Activated CD4-positive, CD25-positive, alpha-beta regulatory T cell treated with anti-CD3 and anti-CD28 coated beads, Interleukin-2, amount 50 U/mL, for 72 hours (primary cell): Measurements from ENCODE around the gene RAF1.
"Not testable (repeated sequence)": the region's sequence is repeated elsewhere in the genome, so short reads cannot be mapped to it uniquely, and the experiment has no call there.

Source experiments
- DNase-seq: peaks from one replicate; pipeline ENCODE4 v3.0.0; 2021

The RAF1 gene

GRCh38 chr3:12663936-12664908 is at the start of gene RAF1:
TSS of gene RAF1 (minus strand) at chr3:12664117. CDS start at chr3:12618721, 45,396 bp downstream.
- DNase-seq: peak; percentile 98

DNA sequence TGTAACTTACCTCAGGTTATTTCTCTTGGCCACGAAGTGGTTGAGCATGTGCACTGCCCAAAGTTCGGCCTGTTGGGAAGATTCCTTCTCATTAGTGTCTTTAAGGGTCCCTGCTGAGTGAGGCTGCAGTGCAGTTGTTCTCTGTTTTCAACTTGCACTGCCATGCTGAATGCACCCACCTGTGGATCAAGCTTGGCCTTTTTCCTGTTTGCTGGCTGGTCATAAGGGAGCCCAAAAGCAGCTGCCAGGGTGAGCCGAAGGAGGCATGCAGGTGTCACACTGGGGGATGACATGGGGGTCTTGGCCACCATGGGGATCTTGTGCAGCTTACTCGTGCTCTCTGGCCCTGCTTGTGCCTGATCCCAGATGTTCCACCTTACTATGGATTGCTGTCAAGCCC is 46.1 kb upstream of the RAF1 start:
- DNase-seq: no peak

GRCh38 chr3:12709334-12709733 is 45.4 kb upstream of the RAF1 start:
- DNase-seq: no peak

DNA sequence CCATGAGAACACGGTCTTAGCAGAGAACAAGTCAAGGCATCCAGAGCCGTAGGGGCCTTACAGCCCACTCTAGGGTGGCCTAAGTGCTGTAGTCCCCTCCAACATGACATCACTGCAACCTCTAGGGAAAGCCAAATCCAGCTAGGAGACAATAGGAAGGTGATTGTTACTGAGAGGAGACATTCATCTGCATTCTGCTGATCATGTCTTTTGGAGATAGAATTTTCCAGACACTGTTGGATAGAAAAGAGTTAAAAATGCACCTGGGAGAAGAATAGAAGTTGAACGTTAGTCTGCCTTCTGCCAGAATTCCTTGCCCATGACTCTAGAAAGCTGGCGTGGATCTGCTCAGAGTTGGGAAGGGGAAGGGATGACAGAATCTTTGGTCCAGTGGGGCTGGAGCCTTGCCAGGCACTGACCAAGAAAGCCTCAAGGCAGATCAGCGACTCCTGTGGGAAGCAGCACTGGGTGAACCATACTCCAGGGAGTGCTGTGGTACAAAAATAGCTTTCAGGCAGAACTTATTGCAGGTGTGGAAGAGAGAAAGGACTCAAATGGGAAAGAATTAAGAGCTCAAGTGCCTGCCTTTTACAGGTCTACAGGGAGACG is 44.8 kb upstream of the RAF1 start:
- no peak for DNase-seq

GRCh38 chr3:12707449-12707848 is 43.5 kb upstream of the RAF1 start:
- DNase-seq: no peak

- peak; percentile 39 for DNase-seq
Observed at GRCh38 chr3:12706504-12707253, 42.8 kb upstream of the RAF1 start.

GRCh38 chr3:12705981-12706380 is 42.1 kb upstream of the RAF1 start:
- no peak for DNase-seq

GRCh38 chr3:12705374-12705926 is 41.5 kb upstream of the RAF1 start:
- DNase-seq: no peak

- no peak for DNase-seq
Observed at GRCh38 chr3:12702501-12702900, 38.6 kb upstream of the RAF1 start.

GRCh38 chr3:12701601-12702000 is 37.7 kb upstream of the RAF1 start:
- DNase-seq: not testable (repeated sequence)

GRCh38 chr3:12700800-12701199 is 36.9 kb upstream of the RAF1 start:
- DNase-seq: no peak

GRCh38 chr3:12695916-12696315 is 32.0 kb upstream of the RAF1 start:
- no peak for DNase-seq

DNA sequence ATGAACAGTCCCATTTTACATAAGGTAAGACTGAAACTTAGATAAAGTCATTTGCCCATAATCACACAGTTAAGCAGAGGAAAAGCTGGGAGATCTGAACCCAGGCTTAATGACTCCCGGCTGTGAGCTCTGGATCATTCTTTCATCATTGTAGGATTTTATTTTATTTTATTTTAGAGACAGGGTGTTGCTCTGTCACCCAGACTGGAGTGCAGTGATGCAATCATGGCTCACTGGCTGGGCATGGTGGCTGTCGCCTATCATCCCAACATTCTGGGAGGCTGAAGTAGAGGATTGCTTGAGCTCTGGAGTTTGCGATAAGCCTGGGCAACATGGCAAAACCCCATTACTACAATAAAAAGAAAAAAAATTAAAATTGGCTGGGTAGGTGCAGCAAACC is 31.2 kb upstream of the RAF1 start:
- DNase-seq: no peak

- no peak for DNase-seq
Observed at GRCh38 chr3:12692444-12692843, 28.5 kb upstream of the RAF1 start.

DNA sequence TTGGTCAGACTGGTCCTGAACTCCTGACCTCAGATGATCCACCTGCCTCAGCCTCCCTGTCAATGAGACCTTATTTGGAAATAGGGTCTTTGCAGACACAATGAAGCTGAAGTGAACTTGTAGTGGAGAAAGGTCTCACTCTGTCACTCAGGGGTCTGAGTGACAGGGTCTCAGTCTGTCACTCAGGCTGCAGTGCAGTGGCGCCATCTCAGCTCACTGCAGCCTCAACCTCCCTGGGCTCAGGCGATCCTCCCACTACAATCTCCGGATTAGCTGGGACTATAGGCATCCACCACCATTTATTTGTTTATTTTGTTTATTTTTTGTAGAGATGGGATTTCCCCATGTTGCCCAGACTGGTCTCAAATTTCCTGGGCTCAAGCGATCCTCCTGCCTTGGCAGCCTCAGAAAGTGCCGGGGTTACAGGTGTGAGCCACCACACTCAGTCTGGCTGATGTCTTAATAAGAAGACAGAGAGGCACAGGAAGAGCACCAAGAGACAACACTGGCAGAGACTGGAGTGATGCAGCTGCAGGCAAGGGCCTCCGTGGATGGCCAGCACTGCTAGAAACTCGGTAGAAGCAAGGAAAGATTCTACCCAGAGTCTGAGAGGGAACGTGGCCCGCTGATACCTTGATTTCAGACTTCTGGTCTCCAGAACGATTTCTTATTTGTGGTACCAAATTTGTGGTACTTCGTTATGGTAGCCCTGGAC is 26.2 kb upstream of the RAF1 start:
- DNase-seq: no peak

DNA sequence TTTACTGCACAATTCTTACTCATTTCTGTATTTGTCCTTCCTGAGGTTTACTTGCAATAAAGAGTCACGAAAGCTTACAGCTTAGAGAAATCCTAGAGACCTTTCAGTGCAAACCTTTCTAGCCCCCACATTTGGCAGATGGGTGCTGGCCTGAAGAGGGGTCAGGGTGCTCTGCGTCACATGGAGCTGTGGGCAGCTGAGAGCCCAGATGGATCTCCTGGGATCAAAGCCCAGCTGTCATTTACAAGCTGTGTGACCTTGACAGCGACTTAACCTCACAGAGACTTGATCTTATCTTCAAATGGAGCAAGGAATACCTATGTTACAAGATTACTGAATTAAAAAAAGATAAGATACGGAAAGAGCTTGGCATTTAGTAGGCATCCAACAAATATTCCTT is 24.0 kb upstream of the RAF1 start:
- DNase-seq: no peak

DNA sequence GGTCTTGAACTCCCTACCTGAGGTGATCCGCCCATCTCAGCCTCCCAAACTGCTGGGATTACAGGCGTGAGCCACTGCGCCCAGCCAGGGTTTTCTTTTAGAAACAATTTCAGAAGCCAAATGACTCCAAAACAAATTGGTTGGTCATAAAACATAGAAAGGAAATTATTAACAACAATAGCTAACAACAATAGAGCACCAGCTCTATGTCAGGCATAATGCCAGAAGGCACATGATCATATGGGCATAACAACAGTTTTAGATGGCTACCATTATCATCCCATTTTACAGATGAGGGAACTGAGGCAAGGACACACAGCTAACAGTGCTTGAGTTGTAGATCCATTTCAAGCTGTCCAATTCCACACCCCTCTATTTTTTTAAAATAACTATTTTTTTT is 22.2 kb upstream of the RAF1 start:
- DNase-seq: no peak

GRCh38 chr3:12681943-12682390 is 18.1 kb upstream of the RAF1 start:
- no peak for DNase-seq

DNA sequence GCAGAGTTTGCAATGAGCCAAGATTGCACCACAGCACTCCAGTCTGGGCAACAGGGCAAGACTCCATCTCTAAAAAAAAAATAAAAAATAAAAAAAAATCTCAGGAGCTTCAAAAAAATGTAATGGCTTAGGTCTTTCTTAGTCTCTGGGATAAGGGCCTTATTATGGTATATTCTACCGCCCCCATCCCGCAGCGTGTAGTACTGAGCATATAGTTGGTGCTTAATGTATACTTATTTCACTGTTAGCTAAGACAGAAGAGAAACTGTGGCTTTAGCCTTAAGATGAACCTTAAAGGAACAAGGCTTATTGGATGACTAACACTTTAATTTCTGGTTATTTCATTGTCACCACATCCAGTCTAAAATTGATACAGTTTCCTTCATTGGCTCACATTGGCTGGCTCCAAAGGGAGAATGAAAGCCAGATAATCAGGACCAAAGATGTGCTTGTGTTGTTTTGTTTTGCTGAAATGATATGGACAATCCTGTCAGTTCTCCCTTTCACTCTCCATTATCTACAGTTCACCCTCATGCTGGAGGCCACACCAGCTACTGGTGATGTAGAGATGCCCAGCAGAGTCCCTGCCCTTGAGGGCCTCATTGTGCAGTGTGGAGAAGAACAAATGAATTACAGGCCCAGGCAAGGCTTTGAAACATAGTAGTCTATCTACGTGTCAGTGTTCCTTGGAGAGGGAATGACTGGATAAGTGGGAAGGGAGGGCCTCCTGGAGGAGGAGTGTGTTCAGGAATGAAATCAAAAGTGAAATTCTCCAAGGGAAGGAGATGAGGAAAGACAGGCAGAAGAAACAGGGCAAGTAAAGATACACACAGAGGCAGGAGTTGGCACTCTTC is 17.4 kb upstream of the RAF1 start:
- no peak for DNase-seq

- DNase-seq: no peak
Observed at GRCh38 chr3:12679468-12679867, 15.6 kb upstream of the RAF1 start.

- no peak for DNase-seq
Observed at GRCh38 chr3:12677616-12678015, 13.7 kb upstream of the RAF1 start.
